ENCODE measurements around the gene ID2. TPM values are rescaled to one million over a fixed set of nuclear protein-coding genes. Genes with fewer than 3 reads are reported as not detected.

Gene ID2
- total and polyA plus RNA-seq, 2 donors (not counting 1 experiment from before 2014, with no cell fraction given) = 15.0 to 25.9 TPM

GRCh38 chr2:8685697-8686358 is 4.0 kb downstream of the ID2 start:
- peak; percentile 28 for ATAC-seq (ENCODE audit: low read depth)
- CTCF ChIA-PET = interaction anchor here (1.3 to 3.1 kb wide), 3 partner anchors 1258 to 1588 kb away, joined by 7 to 22 read pairs (median 14); no protein-coding TSS in a partner anchor
- TF ChIP-seq EZH2 (IDR thresholded peaks at IDR 0.05; ENCODE audit: borderline replicate concordance, insufficient read depth, low read depth, low read length, poor library complexity, severe bottlenecking) (no peak), CTCF (IDR thresholded peaks at IDR 0.05) (peak; percentile 97)
- no peak overlapping the region for H3K27ac Mint-ChIP-seq
- intact Hi-C loops (cut with micrococcal nuclease) = loop anchor here (1.0 to 10.0 kb wide), 6 partner anchors 159 to 1781 kb away; no protein-coding TSS in a partner anchor
- Histone ChIP-seq H3K27me3 (replicated peaks in 1 of 4; ENCODE audit: control extremely low read depth in 1 of 4, control insufficient read depth in 3 of 4, insufficient read depth in 4 of 4, low read length in 3 of 4) (peaks cover 0 to 38% (median 27%) of the 10 kb centered on the region in 4 experiments), H4K20me1 (ENCODE audit: control insufficient read depth, insufficient read depth, low read length, poor library complexity, severe bottlenecking) (no peaks in the 10 kb centered on the region), H3K4me1 (ENCODE audit: control insufficient read depth in 2 of 2, insufficient read depth in 2 of 2, low read length in 2 of 2) (peaks cover 30 to 34% of the 10 kb centered on the region in 2 donors), H3K9me3 (ENCODE audit: control extremely low read depth in 1 of 3, control insufficient read depth in 2 of 3, insufficient read depth in 1 of 3, low read length in 2 of 3) (peaks cover 0 to 18% (median 1%) of the 10 kb centered on the region in 3 donors), H3K4me3 (ENCODE audit: control extremely low read depth in 1 of 5, extremely low read depth in 1 of 5, insufficient read depth in 1 of 5, low read depth in 2 of 5, low read length in 4 of 5) (peak overlapping the region in 3 of 5 experiments; percentile 33 to 47 (median 38)), H3K79me2 (ENCODE audit: control insufficient read depth, insufficient read depth, low read length) (no peaks in the 10 kb centered on the region), H3K4me2 (replicated peaks; ENCODE audit: low read depth, low read length, poor library complexity, severe bottlenecking) (peak overlapping the region; percentile 89), H3K36me3 (replicated peaks in 1 of 2; ENCODE audit: control extremely low read depth in 1 of 2, control insufficient read depth in 1 of 2, extremely low read depth in 1 of 2, insufficient read depth in 2 of 2, low read length in 1 of 2) (no peaks in the 10 kb centered on the region), H3K9ac (ENCODE audit: low read length) (peak overlapping the region; percentile 52), H2AFZ (ENCODE audit: insufficient read depth, low read depth, low read length, poor library complexity, severe bottlenecking) (peak overlapping the region; percentile 54), H3K27ac (ENCODE audit: low read length in 2 of 2) (no peak overlapping the region)
- peaks cover 60% of the 10 kb centered on the region for H3K27me3 Mint-ChIP-seq
- peaks cover 34% of the 10 kb centered on the region for H3K4me1 Mint-ChIP-seq
- peak overlapping the region; percentile 57 for H3K4me3 Mint-ChIP-seq
- no peaks in the 10 kb centered on the region for H3K9me3 Mint-ChIP-seq (ENCODE audit: insufficient read depth)
- DNase-seq = peak; percentile 78
- WGBS (ENCODE audit: insufficient coverage) = under 1% methylated on average over 50 of the region's 50 CpGs
- POLR2A ChIA-PET = no interaction called here

DNA sequence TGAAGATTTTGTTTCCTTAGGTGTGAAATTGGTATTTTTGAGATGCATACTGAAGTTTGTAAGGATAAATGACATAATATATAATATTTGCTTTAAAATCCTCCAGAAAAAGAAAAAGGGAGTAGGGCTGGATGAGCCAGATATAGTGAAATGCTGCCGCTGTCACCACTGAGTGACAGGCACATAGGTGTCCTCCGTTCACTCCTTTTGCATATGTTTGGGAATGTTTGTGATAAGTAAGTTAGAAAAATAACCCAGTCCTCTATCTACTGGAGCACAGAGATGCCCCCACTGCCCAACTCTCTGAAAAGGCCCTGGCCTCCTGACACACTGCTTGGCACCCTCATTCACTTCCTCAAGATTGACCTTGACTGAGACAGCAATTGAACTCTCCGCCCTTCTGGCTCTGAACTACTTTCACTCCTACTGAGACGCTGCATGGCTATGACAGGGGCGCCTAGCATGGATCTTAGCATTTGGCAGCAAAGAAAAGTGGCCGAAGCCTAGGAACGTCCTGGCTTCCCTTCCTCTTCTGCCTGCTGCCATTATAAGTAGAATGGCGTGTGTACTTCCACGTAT is 10.1 kb downstream of the ID2 start:
- no peak overlapping the region for H3K4me2 ChIP-seq (replicated peaks; ENCODE audit: low read depth, low read length, poor library complexity, severe bottlenecking)
- H3K27ac Mint-ChIP-seq = no peak overlapping the region
- H3K36me3 ChIP-seq (replicated peaks in 1 of 2; ENCODE audit: control extremely low read depth in 1 of 2, control insufficient read depth in 1 of 2, extremely low read depth in 1 of 2, insufficient read depth in 2 of 2, low read length in 1 of 2) = no peaks in the 10 kb centered on the region
- peaks cover 0 to 5% (median 1%) of the 10 kb centered on the region in 3 donors for H3K9me3 ChIP-seq (ENCODE audit: control extremely low read depth in 1 of 3, control insufficient read depth in 2 of 3, insufficient read depth in 1 of 3, low read length in 2 of 3)
- no peaks in the 10 kb centered on the region for H3K79me2 ChIP-seq (ENCODE audit: control insufficient read depth, insufficient read depth, low read length)
- peaks cover 0 to 17% (median 9%) of the 10 kb centered on the region in 4 experiments for H3K27me3 ChIP-seq (replicated peaks in 1 of 4; ENCODE audit: control extremely low read depth in 1 of 4, control insufficient read depth in 3 of 4, insufficient read depth in 4 of 4, low read length in 3 of 4)
- POLR2A ChIA-PET = no interaction called here
- no peak overlapping the region for H3K27ac ChIP-seq (ENCODE audit: low read length in 2 of 2)
- no peak overlapping the region for H2AFZ ChIP-seq (ENCODE audit: insufficient read depth, low read depth, low read length, poor library complexity, severe bottlenecking)
- CTCF ChIA-PET = interaction anchor here (1.2 kb wide), 1 partner anchor 13 kb away, joined by 3 read pairs; no protein-coding TSS in a partner anchor
- ATAC-seq (ENCODE audit: low read depth) (no peak), DNase-seq (no peak)
- intact Hi-C loops (cut with micrococcal nuclease) = no loop called here
- H3K9me3 Mint-ChIP-seq (ENCODE audit: insufficient read depth) = no peaks in the 10 kb centered on the region
- H3K4me1 Mint-ChIP-seq = no peaks in the 10 kb centered on the region
- H3K4me3 ChIP-seq (ENCODE audit: control extremely low read depth in 1 of 5, extremely low read depth in 1 of 5, insufficient read depth in 1 of 5, low read depth in 2 of 5, low read length in 4 of 5) = no peak overlapping the region
- no peak overlapping the region for H3K4me3 Mint-ChIP-seq
- peaks cover 49% of the 10 kb centered on the region for H3K27me3 Mint-ChIP-seq
- WGBS (ENCODE audit: insufficient coverage) = 97% methylated on average over 5 of the region's 9 CpGs
- H3K9ac ChIP-seq (ENCODE audit: low read length) = no peak overlapping the region
- no peaks in the 10 kb centered on the region for H3K4me1 ChIP-seq (ENCODE audit: control insufficient read depth in 2 of 2, insufficient read depth in 2 of 2, low read length in 2 of 2)
- TF ChIP-seq CTCF (IDR thresholded peaks at IDR 0.05) = no peak
- H4K20me1 ChIP-seq (ENCODE audit: control insufficient read depth, insufficient read depth, low read length, poor library complexity, severe bottlenecking) = no peaks in the 10 kb centered on the region

Data from B cell (primary cell).